Embryonic facial prominence (tissue), 1 donor: ENCODE measurements around the gene CCDC150.

ENCODE experiments used
- DNase-seq: peaks from one replicate; pipeline ENCODE4 v3.0.0-alpha.2; 2016; ENCODE audit errors: extremely low spot score

CCDC150 gene

DNA sequence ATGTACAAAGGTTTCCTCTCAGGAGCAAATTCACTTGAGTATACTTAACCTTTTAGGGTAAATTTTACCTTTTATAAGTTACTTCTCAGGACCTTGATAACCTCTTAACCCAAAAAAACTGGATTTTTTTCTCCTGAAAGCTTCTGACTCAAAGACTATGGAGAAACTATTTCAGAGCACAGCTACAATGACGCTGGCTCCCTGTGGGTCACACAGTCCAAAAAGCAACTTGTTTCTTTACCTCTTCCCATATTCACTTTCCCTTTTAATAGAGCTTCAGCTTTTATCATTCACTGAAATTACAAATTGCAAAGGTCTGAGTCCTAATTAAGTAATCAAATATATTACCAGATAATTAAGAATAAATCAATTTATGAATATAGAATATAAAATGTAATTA, 127.6 kb downstream of the CCDC150 start:
- DNase-seq: no peak
